T-helper 17 cell (primary cell): ENCODE measurements around the gene TBX10. TPM values are rescaled to one million over a fixed set of nuclear protein-coding genes. Genes with fewer than 3 reads are reported as not detected.
"Not testable (repeated sequence)": the region's sequence is repeated elsewhere in the genome, so short reads cannot be mapped to it uniquely, and the experiment has no call there.

Source experiments
- ATAC-seq: fragments of 150-1000 bp; cut with Tn5 transposase; 2 replicates; pipeline ENCODE4 v1.10.0; 2021; ENCODE audit warnings: mild to moderate bottlenecking, moderate library complexity
- DNase-seq, 3 donors: peaks; one replicate each; pipeline versions ENCODE4 v3.0.0 to v3.0.0-alpha.2; 2020 to 2021
- H3K9me3 ChIP-seq: one replicate; pipeline ENCODE4 v1.7.0; 2013; ENCODE audit warnings: low read length, mild to moderate bottlenecking; ENCODE audit not compliant: control insufficient read depth, poor library complexity, severe bottlenecking
- H3K27ac Mint-ChIP-seq: one replicate; pipeline ENCODE4 v1.8.0; 2022; ENCODE audit warnings: mild to moderate bottlenecking, moderate library complexity, mixed read lengths
- H3K27me3 Mint-ChIP-seq: one replicate; pipeline ENCODE4 v1.8.0; 2022; ENCODE audit warnings: mixed read lengths
- H3K36me3 Mint-ChIP-seq: one replicate; pipeline ENCODE4 v1.8.0; 2022; ENCODE audit warnings: low read depth, mixed read lengths
- H3K4me1 Mint-ChIP-seq: one replicate; pipeline ENCODE4 v1.8.0; 2022; ENCODE audit warnings: mild to moderate bottlenecking, mixed read lengths
- H3K4me3 Mint-ChIP-seq: one replicate; pipeline ENCODE4 v1.8.0; 2022; ENCODE audit warnings: mild to moderate bottlenecking, moderate library complexity, mixed read lengths
- total RNA-seq, 4 donors: library from RNA in 2 of 4; stranded (reverse) in 2 of 4; gene quantifications; one replicate each; pipeline ENCODE4 v1.2.3 and lab custom pipeline; 2022 to 2026

Gene TBX10
- total RNA-seq, 2 donors from 2014 or later = not detected

DNA sequence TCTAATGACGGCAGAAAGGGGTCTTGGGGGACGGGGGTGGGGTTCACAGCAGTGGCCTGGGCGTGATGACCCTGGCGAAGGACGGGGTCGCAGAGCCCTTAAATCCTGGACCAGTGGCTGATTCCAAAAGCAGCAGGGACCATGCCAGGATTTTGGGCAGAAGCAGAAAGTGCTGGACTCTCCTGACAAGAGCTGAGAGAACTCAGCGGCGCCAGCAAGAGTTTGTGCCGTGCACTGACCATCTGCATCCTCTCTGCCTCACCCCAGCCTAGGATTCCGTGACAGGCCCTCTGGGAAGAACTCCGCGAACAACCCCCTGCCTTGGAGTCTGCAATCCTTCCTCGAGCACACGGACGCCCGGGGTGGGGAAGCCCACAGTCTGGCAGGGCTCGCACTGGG, 33.5 kb downstream of the TBX10 start:
- no peaks in the 10 kb centered on the region for H3K9me3 ChIP-seq
- ATAC-seq = no peak
- Mint-ChIP-seq H3K4me3 (peak overlapping the region; percentile 91), H3K27ac (peak overlapping the region; percentile 80), H3K27me3 (peaks cover 14% of the 10 kb centered on the region), H3K36me3 (no peaks in the 10 kb centered on the region), H3K4me1 (peaks cover 17% of the 10 kb centered on the region)
- DNase-seq = no peak

DNA sequence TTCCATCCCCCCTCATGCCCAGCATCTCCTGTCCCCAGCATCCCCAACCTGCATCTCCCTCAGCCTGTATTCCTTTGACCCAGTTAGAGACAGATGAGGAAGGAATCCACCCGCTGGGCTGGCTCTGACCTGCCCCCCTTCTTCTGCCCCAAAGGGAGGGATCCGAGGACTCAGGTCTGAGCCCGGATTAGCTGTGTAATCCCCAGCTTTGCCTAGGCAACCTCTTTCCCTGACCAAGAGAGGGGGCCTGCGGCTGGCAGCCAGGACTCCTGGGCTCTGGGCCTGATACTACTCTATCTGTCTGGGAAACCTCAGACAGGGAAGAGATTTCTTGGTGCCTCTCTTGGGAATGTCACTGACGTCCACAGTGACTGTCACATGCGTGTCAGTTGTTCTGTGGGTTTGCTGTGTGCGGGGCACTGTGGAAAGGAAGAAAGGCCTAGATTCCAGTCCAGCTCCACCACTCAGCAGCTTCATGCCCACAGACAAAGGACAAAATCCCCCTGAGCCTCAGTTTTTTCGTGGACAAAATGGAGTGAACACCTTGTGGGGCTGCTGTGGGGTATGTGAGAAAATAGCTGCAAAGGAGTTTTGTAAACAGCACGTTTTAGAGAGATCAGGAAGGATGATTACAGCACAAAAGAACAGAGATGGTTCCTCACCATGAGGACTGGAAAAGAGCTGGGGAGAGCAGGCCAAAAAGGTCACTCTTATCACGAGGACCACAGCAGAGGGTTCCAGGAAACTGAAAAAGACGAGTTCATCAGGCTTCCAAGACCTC, 34.1 kb downstream of the TBX10 start:
- ATAC-seq (no peak), DNase-seq (no peak)
- no peaks in the 10 kb centered on the region for H3K36me3 Mint-ChIP-seq
- peak overlapping the region; percentile 78 for H3K4me3 Mint-ChIP-seq
- no peak overlapping the region for H3K27ac Mint-ChIP-seq
- H3K9me3 ChIP-seq = no peaks in the 10 kb centered on the region
- H3K27me3 Mint-ChIP-seq = peaks cover 21% of the 10 kb centered on the region
- peaks cover 21% of the 10 kb centered on the region for H3K4me1 Mint-ChIP-seq

DNA sequence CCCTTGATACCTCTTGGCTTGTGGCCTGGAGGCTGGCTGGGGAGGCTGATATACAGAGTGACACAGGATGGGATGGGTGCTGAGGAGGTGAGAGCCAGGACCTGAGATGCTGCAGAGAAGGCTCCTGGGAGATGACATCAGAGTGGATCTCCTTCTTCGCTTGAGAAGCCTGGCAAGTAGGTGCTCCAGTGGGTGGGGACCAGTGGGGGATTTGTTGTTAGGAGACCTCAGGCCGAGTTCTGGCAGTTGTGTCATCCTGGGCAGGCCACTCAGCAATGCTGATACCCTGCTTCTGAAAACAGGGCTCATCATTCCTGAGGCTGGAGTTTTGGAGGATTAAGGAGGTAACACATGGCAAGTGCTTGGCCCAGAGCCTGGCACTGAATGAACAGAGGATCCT, 34.7 kb downstream of the TBX10 start:
- no peak overlapping the region for H3K27ac Mint-ChIP-seq
- H3K4me1 Mint-ChIP-seq = peaks cover 21% of the 10 kb centered on the region
- H3K9me3 ChIP-seq = no peaks in the 10 kb centered on the region
- no peak for DNase-seq
- H3K36me3 Mint-ChIP-seq = no peaks in the 10 kb centered on the region
- no peak for ATAC-seq
- H3K27me3 Mint-ChIP-seq = peaks cover 27% of the 10 kb centered on the region
- no peak overlapping the region for H3K4me3 Mint-ChIP-seq

GRCh38 chr11:67604119-67604518, 35.4 kb downstream of the TBX10 start:
- H3K36me3 Mint-ChIP-seq, DNase-seq, H3K27ac Mint-ChIP-seq, H3K4me3 Mint-ChIP-seq, H3K9me3 ChIP-seq, ATAC-seq: not testable (repeated sequence)
- Mint-ChIP-seq H3K4me1 (peaks cover 21% of the 10 kb centered on the region), H3K27me3 (peaks cover 29% of the 10 kb centered on the region)

- Mint-ChIP-seq H3K36me3 (no peaks in the 10 kb centered on the region), H3K4me3 (no peak overlapping the region), H3K27ac (no peak overlapping the region), H3K27me3 (peaks cover 29% of the 10 kb centered on the region), H3K4me1 (peaks cover 8% of the 10 kb centered on the region)
- no peak for DNase-seq
- no peak for ATAC-seq
- H3K9me3 ChIP-seq = no peaks in the 10 kb centered on the region
Observed at GRCh38 chr11:67601098-67601497, 38.5 kb downstream of the TBX10 start.

DNA sequence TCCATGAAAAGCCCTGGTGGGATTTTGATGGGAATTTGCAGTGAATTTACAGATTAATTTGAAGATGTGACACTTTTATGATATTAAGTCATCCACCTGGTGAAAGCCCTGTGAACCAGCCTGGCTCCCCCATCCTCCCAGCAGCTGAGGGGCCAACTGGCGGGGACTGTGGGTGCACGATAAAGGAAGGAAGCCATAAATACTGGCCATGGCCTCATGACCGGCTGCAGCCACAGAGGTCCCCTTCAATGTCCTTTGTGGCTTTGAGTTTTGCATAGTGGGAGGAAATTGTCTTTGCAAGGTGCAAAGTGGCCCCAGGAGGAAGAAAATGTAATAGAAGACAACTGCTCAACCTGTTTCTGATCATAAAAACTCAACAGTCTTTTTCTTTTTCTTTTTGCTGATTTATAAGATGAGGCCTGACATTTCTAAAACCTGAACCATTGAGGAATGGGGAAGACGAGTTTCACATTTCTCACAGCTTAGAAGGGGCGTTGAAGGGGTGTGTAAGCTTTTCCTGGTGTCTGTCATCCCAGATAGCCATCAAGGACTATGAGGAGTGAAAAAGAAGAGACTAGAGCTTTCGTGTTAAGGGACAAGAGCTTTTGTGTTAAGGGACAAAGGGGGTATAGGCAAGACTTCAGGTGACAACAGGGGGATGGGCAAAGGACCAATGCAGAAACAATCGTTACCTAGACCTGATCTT, 39.1 kb downstream of the TBX10 start:
- DNase-seq = no peak
- Mint-ChIP-seq H3K4me3 (no peak overlapping the region), H3K27me3 (peaks cover 29% of the 10 kb centered on the region), H3K4me1 (peaks cover 5% of the 10 kb centered on the region), H3K36me3 (no peaks in the 10 kb centered on the region), H3K27ac (no peak overlapping the region)
- no peak for ATAC-seq
- H3K9me3 ChIP-seq = no peaks in the 10 kb centered on the region

- ATAC-seq (no peak), DNase-seq (no peak)
- H3K36me3 Mint-ChIP-seq = no peaks in the 10 kb centered on the region
- H3K27me3 Mint-ChIP-seq = peaks cover 25% of the 10 kb centered on the region
- H3K9me3 ChIP-seq = no peaks in the 10 kb centered on the region
- peaks cover 5% of the 10 kb centered on the region for H3K4me1 Mint-ChIP-seq
- no peak overlapping the region for H3K27ac Mint-ChIP-seq
- no peak overlapping the region for H3K4me3 Mint-ChIP-seq
Observed at GRCh38 chr11:67599149-67599548, 40.4 kb downstream of the TBX10 start.

- H3K4me3 Mint-ChIP-seq, ATAC-seq, DNase-seq, H3K9me3 ChIP-seq, H3K27ac Mint-ChIP-seq, H3K36me3 Mint-ChIP-seq, H3K4me1 Mint-ChIP-seq: not testable (repeated sequence)
- peaks cover 21% of the 10 kb centered on the region for H3K27me3 Mint-ChIP-seq
Observed at GRCh38 chr11:67597963-67598362, 41.6 kb downstream of the TBX10 start.

- not testable (repeated sequence) for H3K36me3 Mint-ChIP-seq, ATAC-seq, H3K27ac Mint-ChIP-seq, H3K4me3 Mint-ChIP-seq, H3K4me1 Mint-ChIP-seq, H3K9me3 ChIP-seq, DNase-seq
- H3K27me3 Mint-ChIP-seq = peaks cover 16% of the 10 kb centered on the region
Observed at GRCh38 chr11:67597458-67597857, 42.1 kb downstream of the TBX10 start.

DNA sequence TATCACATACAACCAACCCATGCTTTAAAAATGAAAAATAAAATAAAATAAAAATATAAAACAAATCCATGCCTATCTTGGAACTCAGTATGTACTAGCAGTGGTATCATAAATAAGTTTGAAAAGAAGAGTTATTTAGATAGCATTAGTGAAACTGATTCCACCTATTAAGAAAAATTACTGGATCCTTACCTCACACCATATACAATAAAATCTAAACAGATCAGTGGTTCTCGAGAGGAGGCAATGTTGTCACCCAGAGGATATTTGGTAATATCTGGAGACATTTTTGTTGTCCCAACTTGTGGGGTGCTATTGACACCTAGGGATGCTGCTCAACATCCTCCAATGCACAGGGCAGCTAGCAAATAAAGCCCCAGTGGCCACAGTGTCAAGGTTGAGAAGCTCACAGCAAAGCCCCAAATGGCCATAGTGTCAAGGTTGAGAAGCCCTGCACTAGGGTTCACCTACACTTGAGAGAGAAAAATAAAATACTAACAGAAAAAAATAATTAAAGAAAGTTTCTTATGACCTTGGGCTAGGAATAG, 42.7 kb downstream of the TBX10 start:
- H3K36me3 Mint-ChIP-seq = no peaks in the 10 kb centered on the region
- peaks cover 5% of the 10 kb centered on the region for H3K4me1 Mint-ChIP-seq
- H3K9me3 ChIP-seq = no peaks in the 10 kb centered on the region
- H3K27ac Mint-ChIP-seq = no peak overlapping the region
- H3K27me3 Mint-ChIP-seq = peaks cover 16% of the 10 kb centered on the region
- DNase-seq (no peak), ATAC-seq (no peak)
- H3K4me3 Mint-ChIP-seq = no peak overlapping the region

DNA sequence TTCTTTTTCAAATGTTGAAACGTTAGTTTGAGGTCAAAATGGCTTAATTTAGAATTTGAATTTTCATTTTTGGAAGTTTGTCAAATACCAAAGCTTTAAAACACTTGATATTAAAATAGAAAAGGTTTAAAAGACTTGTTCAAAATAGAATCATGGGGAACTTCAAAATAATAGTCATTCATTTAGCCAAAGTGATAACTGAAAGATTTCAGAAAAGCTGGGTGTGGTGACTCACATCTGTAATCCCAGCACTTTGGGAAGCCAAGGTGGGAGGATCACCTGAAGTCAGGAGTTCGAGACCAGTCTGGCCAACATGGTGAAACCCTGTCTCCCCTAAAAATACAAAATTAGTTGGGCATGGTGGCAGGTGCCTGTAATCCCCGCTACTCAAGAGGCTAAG, 45.1 kb downstream of the TBX10 start:
- Mint-ChIP-seq H3K36me3 (no peaks in the 10 kb centered on the region), H3K27ac (no peak overlapping the region), H3K27me3 (no peaks in the 10 kb centered on the region), H3K4me3 (no peak overlapping the region), H3K4me1 (no peaks in the 10 kb centered on the region)
- ATAC-seq = no peak
- no peak for DNase-seq
- H3K9me3 ChIP-seq = no peaks in the 10 kb centered on the region

GRCh38 chr11:67593565-67593905, 46.0 kb downstream of the TBX10 start:
- no peak overlapping the region for H3K27ac Mint-ChIP-seq
- H3K27me3 Mint-ChIP-seq = no peaks in the 10 kb centered on the region
- no peaks in the 10 kb centered on the region for H3K9me3 ChIP-seq
- H3K36me3 Mint-ChIP-seq = no peaks in the 10 kb centered on the region
- DNase-seq (no peak), ATAC-seq (no peak)
- no peak overlapping the region for H3K4me3 Mint-ChIP-seq
- no peaks in the 10 kb centered on the region for H3K4me1 Mint-ChIP-seq

DNA sequence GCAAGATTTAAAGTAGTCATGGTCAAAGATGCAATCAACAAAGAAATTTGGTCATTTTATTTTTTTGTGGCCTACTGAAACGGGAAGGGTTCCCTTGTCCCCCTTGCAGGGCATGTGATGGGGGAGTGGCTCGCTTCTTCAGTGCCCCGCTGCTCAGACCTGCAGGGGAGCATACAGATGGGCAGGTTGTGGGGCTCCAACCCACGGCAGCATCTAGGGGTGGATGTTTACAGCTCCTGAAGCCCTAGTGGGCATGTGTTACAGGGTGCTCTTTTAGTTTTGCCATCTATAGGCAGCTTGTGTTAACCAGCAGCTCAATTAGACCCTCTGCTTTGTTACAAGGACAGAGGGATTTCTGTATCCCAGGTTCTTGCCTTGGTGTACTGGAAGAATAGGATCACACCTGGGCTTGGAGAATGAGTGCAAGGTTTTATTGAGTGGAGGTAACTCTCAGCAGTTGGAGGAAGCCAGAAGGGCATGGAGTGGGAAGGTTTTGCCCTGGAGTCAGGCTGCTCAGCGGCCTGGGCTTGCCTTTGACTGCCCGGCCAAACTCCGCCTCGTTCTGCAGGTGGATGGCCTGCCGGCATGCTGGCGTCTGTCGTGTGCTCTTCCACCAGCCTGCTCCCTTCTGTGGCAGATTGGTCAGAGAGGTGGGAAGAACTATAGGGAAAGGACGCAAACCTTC, 46.5 kb downstream of the TBX10 start:
- Mint-ChIP-seq H3K27ac (no peak overlapping the region), H3K36me3 (no peaks in the 10 kb centered on the region), H3K27me3 (no peaks in the 10 kb centered on the region), H3K4me1 (no peaks in the 10 kb centered on the region), H3K4me3 (no peak overlapping the region)
- H3K9me3 ChIP-seq = no peaks in the 10 kb centered on the region
- ATAC-seq = no peak
- DNase-seq = no peak
